ENCODE data around the gene MAML2.

MAML2 gene

GRCh38 chr11:96026310-96026709, 316.7 kb downstream of the MAML2 start:
- no peak for DNase-seq (ENCODE audit: insufficient read length, low spot score)
- no peak for TF ChIP-seq CTCF (IDR thresholded peaks at IDR 0.05; ENCODE audit: insufficient read depth, missing control alignments)
- no peak for FAIRE-seq

- no peak for TF ChIP-seq CTCF (IDR thresholded peaks at IDR 0.05; ENCODE audit: insufficient read depth, missing control alignments)
- no peak for FAIRE-seq
- DNase-seq (ENCODE audit: insufficient read length, low spot score), result no peak
These were observed 318.3 kb downstream of the MAML2 start for GRCh38 chr11:96024666-96025065.

GRCh38 chr11:96023275-96023674, 319.7 kb downstream of the MAML2 start:
- FAIRE-seq (no peak), DNase-seq (ENCODE audit: insufficient read length, low spot score) (no peak)
- no peak for TF ChIP-seq CTCF (IDR thresholded peaks at IDR 0.05; ENCODE audit: insufficient read depth, missing control alignments)

GRCh38 chr11:96021901-96022650, 320.9 kb downstream of the MAML2 start:
- DNase-seq (ENCODE audit: insufficient read length, low spot score) (peak; percentile 40), FAIRE-seq (peak; percentile 81)
- TF ChIP-seq CTCF (IDR thresholded peaks at IDR 0.05; ENCODE audit: insufficient read depth, missing control alignments), result no peak

GRCh38 chr11:96019810-96020747, 322.9 kb downstream of the MAML2 start:
- DNase-seq (ENCODE audit: insufficient read length, low spot score), result no peak
- no peak for FAIRE-seq
- no peak for TF ChIP-seq CTCF (IDR thresholded peaks at IDR 0.05; ENCODE audit: insufficient read depth, missing control alignments)

- DNase-seq (ENCODE audit: insufficient read length, low spot score) (no peak), FAIRE-seq (no peak)
- TF ChIP-seq CTCF (IDR thresholded peaks at IDR 0.05; ENCODE audit: insufficient read depth, missing control alignments), result no peak
These were observed 323.7 kb downstream of the MAML2 start for GRCh38 chr11:96019281-96019680.
